Karpas-422 (cell line): ENCODE results near the gene CCDC187. TPM values are rescaled to one million over a fixed set of nuclear protein-coding genes. Genes with fewer than 3 reads are reported as not detected.
"Not testable (repeated sequence)": the region's sequence is repeated elsewhere in the genome, so short reads cannot be mapped to it uniquely, and the experiment has no call there.

Experiments used
- DNase-seq: peaks from one replicate; pipeline ENCODE4 v3.0.0-alpha.2; 2015
- H2AFZ ChIP-seq: fragments of 200-600 bp; sonication (generic); 2 replicates; pipeline ENCODE4 v1.6.1; 2014; ENCODE audit warnings: antibody characterized with exemption, low read length, mixed read lengths
- H3K27ac ChIP-seq: fragments of 200-600 bp; sonication (generic); 2 replicates; pipeline ENCODE4 v1.5.1; 2014; ENCODE audit warnings: mild to moderate bottlenecking, low read length, moderate library complexity
- H3K27me3 ChIP-seq: fragments of 200-600 bp; sonication (generic); 2 replicates; pipeline ENCODE4 v1.6.1; 2014; ENCODE audit warnings: low read length, mixed read lengths
- H3K36me3 ChIP-seq: fragments of 200-600 bp; sonication (generic); 2 replicates; pipeline ENCODE4 v1.6.1; 2014; ENCODE audit warnings: low read length, mixed read lengths; ENCODE audit not compliant: insufficient read depth
- H3K4me1 ChIP-seq: fragments of 200-600 bp; sonication (generic); 2 replicates; pipeline ENCODE4 v1.6.1; 2014; ENCODE audit warnings: mild to moderate bottlenecking, low read length, mixed read lengths
- H3K4me2 ChIP-seq: fragments of 200-600 bp; sonication (generic); 2 replicates; pipeline ENCODE4 v1.6.1; 2014; ENCODE audit warnings: low read length, low read depth, mild to moderate bottlenecking; ENCODE audit not compliant: poor library complexity, severe bottlenecking
- H3K4me3 ChIP-seq: fragments of 200-600 bp; sonication (generic); 2 replicates; pipeline ENCODE4 v1.5.1; 2014; ENCODE audit warnings: mild to moderate bottlenecking, antibody characterized with exemption, low read length, mixed read lengths
- H3K79me2 ChIP-seq: fragments of 200-600 bp; sonication (generic); 2 replicates; pipeline ENCODE4 v1.6.1; 2014; ENCODE audit warnings: mild to moderate bottlenecking, low read length, mixed read lengths
- H3K9ac ChIP-seq: fragments of 200-600 bp; sonication (generic); 2 replicates; pipeline ENCODE4 v1.6.0; 2014; ENCODE audit warnings: low read length
- H3K9me2 ChIP-seq: fragments of 200-600 bp; sonication (generic), shearing (Covaris generic); replicated peaks from 2 replicates; pipeline ENCODE4 v1.6.0; 2014; ENCODE audit warnings: mild to moderate bottlenecking, low read length, moderate library complexity; ENCODE audit not compliant: insufficient read depth
- H3K9me3 ChIP-seq: fragments of 300-700, 200-600 bp; sonication (generic); 2 replicates; pipeline ENCODE4 v1.6.1; 2014; ENCODE audit warnings: low read length, mixed read lengths
- H4K20me1 ChIP-seq: fragments of 200-600 bp; sonication (generic); 2 replicates; pipeline ENCODE4 v1.6.1; 2014; ENCODE audit warnings: mild to moderate bottlenecking, antibody characterized with exemption, low read length, low read depth; ENCODE audit not compliant: insufficient read depth
- total RNA-seq: library from RNA; depleted of rRNA; stranded (reverse); fragments of >200 nt; shearing (Covaris generic); gene quantifications from 2 replicates; pipeline ENCODE4 v1.2.3, GENCODE V29; 2014; ENCODE audit warnings: low replicate concordance

The CCDC187 gene
- total RNA-seq, 1 experiment from 2014 or later = 0.34 TPM

DNA sequence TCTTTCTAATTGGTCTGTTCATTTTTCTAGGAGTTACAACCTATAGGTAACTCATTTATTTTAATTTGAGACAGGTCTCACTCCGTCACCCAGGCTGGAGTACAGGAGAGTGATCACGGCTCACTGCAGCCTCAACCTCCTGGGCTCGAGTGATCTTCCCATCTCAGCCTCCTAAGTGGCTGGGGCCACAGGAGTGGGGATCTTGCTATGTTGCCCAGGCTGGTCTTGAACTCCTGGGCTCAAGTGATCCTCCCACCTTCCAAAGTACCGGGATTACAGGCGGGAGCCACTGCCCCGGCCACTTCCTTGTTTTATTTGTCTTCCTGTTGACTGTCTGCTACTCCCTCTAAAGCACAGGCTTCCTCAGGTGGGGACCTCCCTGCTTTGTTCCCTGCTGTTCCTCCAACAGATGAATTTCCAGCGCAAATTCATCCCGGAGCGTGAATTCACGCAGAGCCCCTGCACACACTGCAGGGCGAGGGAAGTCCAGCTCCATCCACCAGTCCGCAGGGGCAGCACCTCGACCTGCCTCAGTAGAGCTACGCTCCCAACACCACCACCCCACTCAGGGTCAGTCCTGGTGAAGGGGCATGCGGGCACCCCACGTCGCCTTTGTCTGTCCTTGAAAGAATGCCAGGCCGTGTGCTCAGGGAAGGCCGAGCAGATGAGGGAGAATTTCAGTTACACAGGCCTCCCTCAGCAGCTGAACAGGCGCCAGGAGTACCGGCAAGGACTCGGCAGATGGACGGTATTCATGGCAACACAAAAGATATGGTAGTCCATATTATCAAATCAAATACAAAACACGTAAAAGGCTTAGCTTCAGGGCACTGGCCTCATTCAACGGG, 64.5 kb downstream of the CCDC187 start:
- Histone ChIP-seq H3K9me3 (no peaks in the 10 kb centered on the region), H3K9me2 (no peaks in the 10 kb centered on the region), H3K4me3 (peak overlapping the region; percentile 63), H4K20me1 (peaks cover 85% of the 10 kb centered on the region), H3K27ac (peak overlapping the region; percentile 93), H3K79me2 (peaks cover 15% of the 10 kb centered on the region; the same call in 1 of the 2 replicates), H3K27me3 (no peaks in the 10 kb centered on the region), H2AFZ (no peak overlapping the region), H3K4me1 (peaks cover 73% of the 10 kb centered on the region), H3K36me3 (peaks cover 19% of the 10 kb centered on the region), H3K4me2 (peak overlapping the region; percentile 81), H3K9ac (peak overlapping the region; percentile 71)
- no peak for DNase-seq

DNA sequence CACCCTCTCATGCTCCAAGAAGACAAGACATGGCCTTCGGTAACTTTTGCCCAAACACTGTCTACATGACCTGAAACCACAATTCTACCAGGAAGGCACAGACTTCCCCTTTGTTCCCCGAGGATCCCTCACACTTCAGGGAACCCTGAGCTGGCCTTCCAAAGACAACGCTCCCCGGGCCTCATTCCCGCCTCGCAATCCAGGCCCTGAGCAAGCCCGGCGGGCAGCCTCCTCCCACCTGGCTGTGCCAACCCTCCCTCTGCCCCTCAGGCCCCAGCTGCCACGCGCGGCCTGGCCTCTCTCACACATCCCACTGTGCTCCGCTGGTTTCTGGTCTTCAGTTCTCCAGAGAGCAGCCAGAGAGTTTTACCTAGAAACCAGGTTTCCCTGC, 65.6 kb downstream of the CCDC187 start:
- Histone ChIP-seq H3K36me3 (peaks cover 19% of the 10 kb centered on the region), H3K4me1 (peaks cover 63% of the 10 kb centered on the region), H3K9me2 (no peaks in the 10 kb centered on the region), H3K9ac (peak overlapping the region; percentile 71), H4K20me1 (peaks cover 80% of the 10 kb centered on the region), H3K79me2 (peaks cover 10% of the 10 kb centered on the region; the same call in 1 of the 2 replicates), H3K4me2 (peak overlapping the region; percentile 81), H3K4me3 (peak overlapping the region; percentile 63), H3K27ac (peak overlapping the region; percentile 93), H3K27me3 (no peaks in the 10 kb centered on the region), H3K9me3 (no peaks in the 10 kb centered on the region), H2AFZ (no peak overlapping the region)
- DNase-seq = peak; percentile 50

DNA sequence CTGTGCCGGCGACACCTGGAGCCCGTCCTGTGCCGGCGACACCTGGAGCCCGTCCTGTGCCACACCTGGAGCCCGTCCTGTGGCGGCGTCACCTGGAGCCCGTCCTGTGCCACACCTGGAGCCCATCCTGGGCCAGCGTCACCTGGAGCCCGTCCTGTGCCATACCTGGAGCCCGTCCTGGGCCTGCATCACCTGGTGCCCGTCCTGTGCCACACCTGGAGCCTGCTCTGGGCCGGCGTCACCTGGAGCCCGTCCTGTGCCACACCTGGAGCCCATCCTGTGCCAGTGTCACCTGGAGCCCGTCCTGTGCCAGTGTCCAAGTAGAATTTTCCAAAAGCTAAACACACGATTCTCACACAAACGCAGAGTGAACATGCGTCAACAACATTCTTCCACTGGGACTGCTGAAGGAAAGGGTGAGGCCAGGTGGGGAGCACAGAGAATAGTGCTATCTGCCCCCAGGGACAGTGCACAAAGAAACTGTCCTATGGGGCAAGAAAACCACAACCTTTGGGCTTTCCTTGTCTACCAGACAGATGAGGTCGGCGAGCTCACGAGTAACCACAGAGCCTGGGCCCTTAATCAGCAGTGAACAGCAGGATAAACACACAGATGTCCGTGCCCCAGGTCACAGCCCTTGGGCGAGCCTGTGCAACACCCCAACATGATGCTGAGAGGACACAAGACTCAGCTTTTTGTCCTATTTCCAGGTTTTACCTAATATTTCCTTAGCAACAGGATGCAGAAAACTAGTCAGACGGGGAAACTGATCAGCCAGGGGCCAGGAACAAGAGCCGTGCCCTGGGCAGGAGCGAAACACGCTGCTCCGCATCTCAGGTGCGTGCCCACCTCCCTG, 66.2 kb downstream of the CCDC187 start:
- DNase-seq = peak; percentile 80
- Histone ChIP-seq H3K9ac (peak overlapping the region; percentile 71), H3K9me2 (no peaks in the 10 kb centered on the region), H3K9me3 (no peaks in the 10 kb centered on the region), H3K4me1 (peaks cover 57% of the 10 kb centered on the region), H3K4me2 (peak overlapping the region; percentile 81), H3K4me3 (peak overlapping the region; percentile 63), H4K20me1 (peaks cover 82% of the 10 kb centered on the region), H3K27ac (peak overlapping the region; percentile 93), H3K79me2 (peaks cover 14% of the 10 kb centered on the region; the same call in 1 of the 2 replicates), H3K27me3 (no peaks in the 10 kb centered on the region), H3K36me3 (peaks cover 19% of the 10 kb centered on the region), H2AFZ (no peak overlapping the region)

DNA sequence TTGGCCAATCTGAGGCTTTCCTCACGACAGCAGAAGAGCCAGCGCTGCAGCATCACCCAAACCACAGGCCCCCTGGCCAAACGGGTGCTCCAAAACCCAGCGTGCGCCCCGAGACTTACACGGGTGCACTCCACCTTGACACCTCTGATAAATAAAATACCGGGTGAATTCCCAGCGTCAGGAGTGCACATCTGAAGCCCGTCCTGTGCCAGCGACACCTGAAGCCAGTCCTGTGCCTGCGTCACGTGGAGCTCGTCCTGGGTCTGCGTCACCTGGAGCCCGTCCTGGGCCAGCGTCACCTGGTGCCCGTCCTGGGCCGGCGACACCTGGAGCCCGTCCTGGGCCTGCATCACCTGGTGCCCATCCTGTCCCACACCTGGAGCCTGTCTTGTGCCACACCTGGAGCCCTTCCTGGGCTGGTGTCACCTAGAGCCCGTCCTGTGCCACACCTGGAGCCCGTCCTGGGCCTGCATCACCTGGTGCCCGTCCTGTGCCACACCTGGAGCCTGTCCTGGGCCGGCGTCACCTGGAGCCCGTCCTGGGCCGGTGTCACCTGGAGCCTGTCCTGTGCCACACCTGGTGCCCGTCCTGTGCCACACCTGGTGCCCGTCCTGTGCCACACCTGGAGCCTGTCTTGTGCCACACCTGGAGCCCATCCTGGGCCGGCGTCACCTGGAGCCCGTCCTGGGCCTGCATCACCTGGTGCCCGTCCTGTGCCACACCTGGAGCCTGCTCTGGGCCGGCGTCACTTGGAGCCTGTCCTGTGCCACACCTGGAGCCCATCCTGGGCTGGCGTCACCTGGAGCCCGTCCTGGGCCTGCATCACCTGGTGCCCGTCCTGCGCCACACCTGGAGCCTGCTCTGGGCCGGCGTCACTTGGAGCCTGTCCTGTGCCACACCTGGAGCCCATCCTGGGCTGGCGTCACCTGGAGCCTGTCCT, 67.2 kb downstream of the CCDC187 start:
- Histone ChIP-seq H3K4me1 (peaks cover 47% of the 10 kb centered on the region), H3K4me2 (peak overlapping the region; percentile 81), H4K20me1 (peaks cover 82% of the 10 kb centered on the region), H3K4me3 (0 out of 2 replicates have a peak overlapping the region, but pooled peaks have one; percentile 63), H3K36me3 (peaks cover 18% of the 10 kb centered on the region)
- not testable (repeated sequence) for H3K9ac ChIP-seq, H3K27ac ChIP-seq, H3K79me2 ChIP-seq, H2AFZ ChIP-seq, H3K9me2 ChIP-seq, H3K27me3 ChIP-seq, H3K9me3 ChIP-seq, DNase-seq

DNA sequence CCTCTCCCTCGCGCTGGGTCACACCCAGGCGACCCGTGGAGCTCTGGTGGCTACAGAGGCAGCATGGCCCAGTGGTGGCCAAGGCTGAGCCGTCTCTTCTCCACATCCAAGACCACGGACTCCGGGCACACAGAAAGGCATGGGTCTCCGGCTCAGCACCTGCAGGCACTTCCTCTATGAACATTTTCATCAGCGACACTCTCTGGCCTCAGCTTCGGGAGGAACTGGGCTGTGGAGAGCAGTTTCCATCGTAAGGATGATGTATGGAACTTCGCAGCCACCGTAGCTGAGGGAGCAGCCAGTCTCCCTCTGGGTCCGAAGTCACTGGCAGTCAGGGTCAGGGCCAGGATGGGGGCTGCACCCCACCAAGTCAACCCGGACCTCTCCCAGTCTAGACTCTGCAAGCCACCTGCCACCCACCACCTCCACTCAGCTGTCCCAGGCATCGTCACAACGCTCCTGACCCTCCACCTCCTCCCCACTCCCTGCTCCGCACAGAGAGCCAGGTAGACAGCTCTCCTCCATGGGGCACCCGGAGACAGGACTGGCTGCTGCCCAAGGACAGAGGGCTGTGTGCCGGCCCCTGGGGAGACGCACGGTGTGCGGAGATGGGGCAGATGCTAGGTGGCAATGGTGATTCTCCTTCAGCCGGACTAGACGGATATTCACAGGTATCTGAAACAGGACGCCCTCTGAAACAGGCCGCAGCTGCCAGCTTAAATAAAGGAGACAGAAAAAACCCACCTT, 68.0 kb downstream of the CCDC187 start:
- Histone ChIP-seq H3K4me3 (no peak overlapping the region), H3K36me3 (peaks cover 12% of the 10 kb centered on the region), H3K9me3 (no peaks in the 10 kb centered on the region), H4K20me1 (peaks cover 81% of the 10 kb centered on the region), H3K27me3 (no peaks in the 10 kb centered on the region), H3K4me2 (no peak overlapping the region), H3K4me1 (peaks cover 38% of the 10 kb centered on the region), H3K9me2 (no peaks in the 10 kb centered on the region), H2AFZ (no peak overlapping the region), H3K9ac (no peak overlapping the region), H3K79me2 (0 out of 2 replicates have a peak, but pooled peaks cover 4% of the 10 kb centered on the region), H3K27ac (no peak overlapping the region)
- no peak for DNase-seq

DNA sequence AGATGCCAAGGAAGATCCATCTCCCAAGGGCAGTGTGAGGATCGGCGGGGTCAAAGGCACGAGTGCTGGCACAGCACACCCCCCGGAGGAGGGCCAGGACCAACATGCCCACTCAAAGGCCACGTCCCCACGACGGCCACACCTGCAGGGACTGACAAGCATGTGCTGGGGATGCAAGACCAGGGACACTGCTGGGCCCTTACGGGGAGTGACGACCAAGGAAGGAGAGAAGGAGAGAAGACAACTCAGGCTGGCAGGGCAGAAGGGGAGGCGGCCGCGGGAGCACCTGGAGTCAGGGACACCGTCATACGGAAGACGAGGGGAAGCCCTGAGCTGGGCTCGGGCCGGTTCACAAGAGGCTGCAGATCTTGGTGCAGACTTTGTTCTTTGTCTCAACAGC, 68.7 kb downstream of the CCDC187 start:
- peaks cover 77% of the 10 kb centered on the region for H4K20me1 ChIP-seq
- no peaks in the 10 kb centered on the region for H3K27me3 ChIP-seq
- peaks cover 12% of the 10 kb centered on the region for H3K36me3 ChIP-seq
- no peaks in the 10 kb centered on the region for H3K9me2 ChIP-seq
- H3K9me3 ChIP-seq = no peaks in the 10 kb centered on the region
- no peak overlapping the region for H3K4me3 ChIP-seq
- no peak overlapping the region for H2AFZ ChIP-seq
- no peak for DNase-seq
- H3K4me2 ChIP-seq = no peak overlapping the region
- H3K9ac ChIP-seq = no peak overlapping the region
- H3K79me2 ChIP-seq = 0 out of 2 replicates have a peak, but pooled peaks cover 4% of the 10 kb centered on the region
- H3K27ac ChIP-seq = no peak overlapping the region
- H3K4me1 ChIP-seq = peaks cover 31% of the 10 kb centered on the region

DNA sequence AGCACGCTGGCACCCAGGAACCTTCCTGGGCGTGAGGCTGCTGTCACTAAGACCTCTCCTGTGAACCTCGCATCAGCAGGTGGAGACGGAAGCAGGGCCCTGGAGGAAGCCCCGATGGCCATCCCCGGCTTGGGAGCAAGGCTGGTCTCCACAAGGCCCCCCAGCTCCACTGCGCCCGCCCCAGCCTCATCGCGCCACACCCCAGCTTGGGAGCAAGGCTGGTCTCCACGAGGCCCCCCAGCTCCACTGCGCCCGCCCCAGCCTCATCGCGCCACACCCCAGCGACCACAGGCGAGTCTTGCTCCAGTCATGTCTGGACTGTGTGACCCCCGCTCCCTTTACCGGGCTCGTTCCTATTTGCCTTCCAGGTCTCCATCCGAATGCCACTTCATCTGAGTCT, 69.3 kb downstream of the CCDC187 start:
- peaks cover 12% of the 10 kb centered on the region for H3K36me3 ChIP-seq
- H3K4me2 ChIP-seq = no peak overlapping the region
- no peaks in the 10 kb centered on the region for H3K9me2 ChIP-seq
- peaks cover 78% of the 10 kb centered on the region for H4K20me1 ChIP-seq
- 0 out of 2 replicates have a peak, but pooled peaks cover 4% of the 10 kb centered on the region for H3K79me2 ChIP-seq
- H3K4me3 ChIP-seq = no peak overlapping the region
- no peak overlapping the region for H3K27ac ChIP-seq
- DNase-seq = no peak
- peaks cover 25% of the 10 kb centered on the region for H3K4me1 ChIP-seq
- no peak overlapping the region for H3K9ac ChIP-seq
- H3K9me3 ChIP-seq = no peaks in the 10 kb centered on the region
- no peaks in the 10 kb centered on the region for H3K27me3 ChIP-seq
- H2AFZ ChIP-seq = no peak overlapping the region
